ENCODE results near the gene CDC42BPA. TPM values are rescaled to one million over a fixed set of nuclear protein-coding genes. Genes with fewer than 3 reads are reported as not detected.

Gene CDC42BPA
- total RNA-seq, 1 experiment from 2014 or later = 30.1 TPM

DNA sequence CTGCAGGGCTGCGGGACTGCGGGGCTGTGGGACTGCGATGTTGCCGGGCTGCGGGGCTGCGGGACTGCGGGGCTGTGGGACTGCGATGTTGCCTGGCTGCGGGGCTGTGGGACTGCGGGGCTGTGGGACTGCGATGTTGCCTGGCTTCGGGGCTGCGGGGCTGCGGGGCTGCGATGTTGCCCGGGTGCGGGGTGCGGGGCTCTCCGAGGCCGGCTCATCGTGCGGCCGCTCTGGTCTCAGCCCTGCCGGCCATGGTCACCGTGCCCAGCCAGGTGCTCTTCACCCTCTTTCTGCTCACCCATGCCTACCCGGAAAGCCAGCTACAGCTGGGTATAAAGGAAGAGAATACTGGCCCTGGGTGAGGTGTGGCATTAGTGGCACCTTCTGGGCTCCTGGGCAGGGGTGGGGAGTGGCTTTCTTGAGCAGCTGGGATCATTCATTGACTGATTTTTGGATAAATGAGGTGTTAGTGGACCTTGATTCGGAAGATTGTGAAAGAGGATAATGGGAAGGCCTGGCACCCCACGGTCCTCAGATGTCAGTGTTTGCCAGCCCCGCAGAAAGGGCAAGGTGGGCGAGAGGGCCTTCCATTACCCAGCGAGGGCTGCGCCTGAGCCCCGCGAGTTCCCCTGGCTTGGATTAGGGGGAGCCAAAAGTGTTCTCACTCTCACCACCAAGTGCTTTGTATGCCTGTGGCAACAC lies 341.9 kb downstream of the CDC42BPA start:
- Histone ChIP-seq H2AFZ (ENCODE audit: low read length) (no peak overlapping the region), H3K27ac (ENCODE audit: insufficient read length, low read depth, low read length) (no peak overlapping the region), H3K9ac (ENCODE audit: extremely low read depth, insufficient read length, low read length) (no peak overlapping the region), H3K4me2 (ENCODE audit: insufficient read depth, insufficient read length, low read length) (no peak overlapping the region), H4K8ac (replicated peaks; ENCODE audit: insufficient read length, low read depth, low read length) (no peak overlapping the region), H2AK5ac (ENCODE audit: insufficient read length, low read length) (no peak overlapping the region), H4K20me1 (ENCODE audit: control insufficient read depth, insufficient read depth, insufficient read length) (no peaks in the 10 kb centered on the region), H3K4me1 (ENCODE audit: insufficient read depth, low read length) (no peaks in the 10 kb centered on the region), H2BK15ac (ENCODE audit: low read depth, low read length) (no peak overlapping the region), H3K79me1 (ENCODE audit: insufficient read depth, low read depth, low read length, poor library complexity, severe bottlenecking) (no peaks in the 10 kb centered on the region), H3K4ac (ENCODE audit: low read depth, low read length) (no peak overlapping the region), H3T11ph (ENCODE audit: low read length) (no peak overlapping the region), H2BK5ac (ENCODE audit: insufficient read length, low read length) (no peak overlapping the region), H3K9me3 (ENCODE audit: control insufficient read depth, low read depth, low read length) (no peaks in the 10 kb centered on the region), H2BK12ac (ENCODE audit: insufficient read length, low read depth, low read length) (no peak overlapping the region), H4K5ac (ENCODE audit: insufficient read length, low read depth, low read length) (no peak overlapping the region), H3K14ac (ENCODE audit: insufficient read depth, low read length) (no peak overlapping the region; the same call in 1 of the 2 replicates), H3K79me2 (ENCODE audit: insufficient read depth, low read length) (no peaks in the 10 kb centered on the region), H4K91ac (ENCODE audit: insufficient read length, low read depth, low read length) (no peak overlapping the region), H3K23ac (ENCODE audit: insufficient read length, low read depth, low read length) (no peak overlapping the region), H3K56ac (ENCODE audit: insufficient read length, low read depth, low read length) (no peak overlapping the region), H3K18ac (ENCODE audit: insufficient read length, low read depth, low read length) (no peak overlapping the region), H2BK20ac (ENCODE audit: low read depth, low read length, poor library complexity, severe bottlenecking) (no peak overlapping the region), H2BK120ac (ENCODE audit: low read depth, low read length, poor library complexity, severe bottlenecking) (no peak overlapping the region), H3K27me3 (ENCODE audit: insufficient read depth, low read length) (no peaks in the 10 kb centered on the region), H3K23me2 (ENCODE audit: insufficient read length, low read depth, low read length, poor library complexity, severe bottlenecking) (no peaks in the 10 kb centered on the region)
- H3K4me1 Mint-ChIP-seq = peaks cover 4 to 15% of the 10 kb centered on the region in 2 experiments; a peak in 3 of 4 replicates
- 0 out of 7 replicates have a peak overlapping the region, but pooled peaks of 1 of the 3 experiments have one; percentile 49 for H3K27ac Mint-ChIP-seq
- TF ChIP-seq, protein P1, sequence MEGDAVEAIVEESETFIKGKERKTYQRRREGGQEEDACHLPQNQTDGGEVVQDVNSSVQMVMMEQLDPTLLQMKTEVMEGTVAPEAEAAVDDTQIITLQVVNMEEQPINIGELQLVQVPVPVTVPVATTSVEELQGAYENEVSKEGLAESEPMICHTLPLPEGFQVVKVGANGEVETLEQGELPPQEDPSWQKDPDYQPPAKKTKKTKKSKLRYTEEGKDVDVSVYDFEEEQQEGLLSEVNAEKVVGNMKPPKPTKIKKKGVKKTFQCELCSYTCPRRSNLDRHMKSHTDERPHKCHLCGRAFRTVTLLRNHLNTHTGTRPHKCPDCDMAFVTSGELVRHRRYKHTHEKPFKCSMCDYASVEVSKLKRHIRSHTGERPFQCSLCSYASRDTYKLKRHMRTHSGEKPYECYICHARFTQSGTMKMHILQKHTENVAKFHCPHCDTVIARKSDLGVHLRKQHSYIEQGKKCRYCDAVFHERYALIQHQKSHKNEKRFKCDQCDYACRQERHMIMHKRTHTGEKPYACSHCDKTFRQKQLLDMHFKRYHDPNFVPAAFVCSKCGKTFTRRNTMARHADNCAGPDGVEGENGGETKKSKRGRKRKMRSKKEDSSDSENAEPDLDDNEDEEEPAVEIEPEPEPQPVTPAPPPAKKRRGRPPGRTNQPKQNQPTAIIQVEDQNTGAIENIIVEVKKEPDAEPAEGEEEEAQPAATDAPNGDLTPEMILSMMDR (conservative IDR thresholded peaks at IDR 0.05) = no peak
- no peak for DNase-seq
- H3K4me3 Mint-ChIP-seq = no peak overlapping the region
- H3K36me3 Mint-ChIP-seq (ENCODE audit: insufficient read depth in 1 of 3, low read depth in 3 of 3) = peaks cover 7 to 17% (median 9%) of the 10 kb centered on the region in 3 experiments
- no CpG with 5 or more reads among the region's 34 CpGs for WGBS (ENCODE audit: extremely low coverage, insufficient read length, low lambda C conversion rate)
- H3K9me3 Mint-ChIP-seq = peaks cover 7% of the 10 kb centered on the region in 2 experiments; a peak in 4 of 5 replicates
- no peaks in the 10 kb centered on the region for H3K27me3 Mint-ChIP-seq (ENCODE audit: low read depth)

Data from H9 (cell line).